HepG2 (cell line): ENCODE results near the gene G0S2.

ENCODE experiments used
- REST ChIP-seq, 2 experiments: IDR thresholded peaks; 2 replicates each; pipeline ENCODE4 v1.6.1; 2011 to 2012; ENCODE audit warnings: low read length in 2 of 2, borderline replicate concordance in 1 of 2, low read depth in 1 of 2, mild to moderate bottlenecking in 1 of 2, moderate library complexity in 1 of 2
- ZNF280D ChIP-seq: sonication (generic); formaldehyde crosslinking; IDR thresholded peaks from 2 replicates; pipeline ENCODE4 v1.5.1; 2020; ENCODE audit warnings: mild to moderate bottlenecking, missing genetic modification reagents

- TF ChIP-seq REST (IDR thresholded peaks at IDR 0.05; ENCODE audit: borderline replicate concordance in 1 of 2, low read depth in 1 of 2, low read length in 2 of 2) (no peak), ZNF280D (CRISPR knock-in tag) (no peak)
These were observed 7.5 kb upstream of the G0S2 start for GRCh38 chr1:209667708-209668107.
